NAMALWA (cell line): Measurements from ENCODE around the gene AP1G2.
"Not testable (repeated sequence)": the region's sequence is repeated elsewhere in the genome, so short reads cannot be mapped to it uniquely, and the experiment has no call there.

Experiments
- DNase-seq: peaks from one replicate; pipeline ENCODE4 v3.0.0-alpha.2; 2015; ENCODE audit warnings: low spot score

Gene AP1G2

DNA sequence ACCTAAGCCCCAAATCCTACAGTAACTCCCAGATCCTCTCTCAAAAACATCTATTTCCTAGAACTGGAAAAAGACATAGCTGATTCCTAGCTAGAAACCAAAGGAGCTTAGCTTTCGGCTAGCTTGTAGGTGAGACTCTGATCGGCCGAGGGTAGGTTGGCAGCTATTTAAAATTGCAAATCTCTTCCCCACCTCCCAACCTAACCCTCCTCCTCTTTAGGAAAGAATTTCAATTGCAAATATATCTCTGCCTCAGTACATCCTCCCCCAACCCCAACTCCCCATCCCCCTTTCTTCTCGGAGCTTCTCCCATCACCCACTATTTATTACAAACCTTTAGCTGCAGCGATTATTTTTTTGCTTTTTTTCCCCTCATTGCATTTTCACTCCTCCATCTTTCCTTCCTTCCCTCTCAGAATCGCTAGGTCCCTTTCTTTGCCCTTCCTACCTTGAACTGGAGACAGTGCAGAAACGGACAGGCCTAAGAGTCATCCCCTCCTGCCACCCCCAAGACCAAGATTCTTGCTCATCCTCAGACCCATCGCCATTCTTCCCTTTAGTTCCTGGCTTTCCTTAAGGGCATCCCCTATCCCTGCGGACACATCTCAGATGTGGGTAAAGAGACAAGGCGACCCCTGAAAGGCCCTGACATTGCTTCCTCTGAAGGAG, 29.4 kb downstream of the AP1G2 start:
- no peak for DNase-seq

DNA sequence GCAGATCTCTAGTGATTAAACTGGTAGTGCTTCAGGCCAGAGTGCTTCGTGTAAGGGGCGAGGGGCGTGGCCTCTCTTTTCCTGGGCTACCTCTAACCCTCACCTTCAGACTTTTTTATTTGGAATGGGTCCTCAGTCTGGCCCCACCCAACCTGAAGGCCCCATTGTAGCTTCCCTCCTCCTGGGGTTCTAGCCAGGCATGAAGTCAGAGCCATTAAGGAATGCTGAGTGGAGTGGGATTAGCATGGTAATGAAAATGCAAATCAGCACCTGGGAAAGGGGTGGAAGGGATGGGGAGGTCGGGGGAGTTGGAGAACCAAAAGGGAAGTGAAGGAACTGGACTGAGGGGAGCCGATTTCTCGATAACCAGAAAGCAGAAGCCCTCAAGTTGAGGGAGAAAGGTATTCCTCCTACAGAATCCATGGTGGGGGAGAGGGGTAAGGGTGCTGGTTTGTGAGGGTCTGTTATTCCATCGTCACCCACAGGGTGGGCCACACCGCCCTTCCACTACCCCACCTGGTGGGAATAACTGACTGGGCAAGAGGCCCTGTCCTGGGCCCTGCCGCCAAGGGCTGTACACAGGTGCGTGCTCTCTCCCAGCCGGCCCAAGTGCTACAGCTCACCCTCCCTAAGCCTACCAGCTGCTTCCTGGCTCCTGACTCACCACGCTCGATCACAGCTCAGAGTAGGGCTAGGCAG, 30.1 kb downstream of the AP1G2 start:
- DNase-seq = no peak

DNA sequence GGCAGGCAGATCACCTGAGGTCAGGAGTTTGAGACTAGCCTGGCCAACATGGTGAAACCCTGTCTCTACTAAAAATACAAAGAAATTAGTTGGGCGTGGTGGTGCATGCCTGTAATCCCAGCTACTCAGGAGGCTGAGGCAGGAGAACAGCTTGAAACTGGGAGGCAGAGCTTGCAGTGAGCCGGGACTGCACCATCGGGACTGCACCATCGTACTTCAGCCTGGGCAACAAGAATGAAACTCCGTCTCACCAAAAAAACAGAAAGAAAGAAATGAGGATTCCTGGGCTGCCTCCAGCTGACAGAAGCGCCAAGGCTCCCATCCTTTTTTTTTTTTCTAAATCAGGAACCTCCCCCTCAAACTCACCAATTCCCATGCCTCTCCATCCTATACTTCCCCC, 30.7 kb downstream of the AP1G2 start:
- DNase-seq = not testable (repeated sequence)

GRCh38 chr14:23536494-23536893, 31.1 kb downstream of the AP1G2 start:
- no peak for DNase-seq

DNA sequence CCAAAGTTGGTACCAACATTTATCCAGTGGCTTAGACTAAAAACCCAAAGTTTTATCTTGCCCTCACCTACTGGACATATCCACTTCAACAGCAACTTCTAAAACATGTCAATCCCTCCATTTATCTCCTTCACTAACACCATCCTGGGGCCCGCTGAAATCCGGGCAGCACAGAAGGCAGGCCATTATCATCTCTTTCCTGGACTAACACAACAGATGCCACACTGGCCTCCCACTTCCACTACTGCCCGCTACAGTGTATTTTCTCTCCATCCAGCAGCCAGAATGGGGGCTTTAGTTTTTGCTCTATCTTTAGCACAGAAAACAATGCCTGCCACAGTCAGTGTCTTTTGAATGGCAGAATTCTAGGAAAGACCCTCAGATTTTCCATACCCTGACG, 31.6 kb downstream of the AP1G2 start:
- DNase-seq = no peak

DNA sequence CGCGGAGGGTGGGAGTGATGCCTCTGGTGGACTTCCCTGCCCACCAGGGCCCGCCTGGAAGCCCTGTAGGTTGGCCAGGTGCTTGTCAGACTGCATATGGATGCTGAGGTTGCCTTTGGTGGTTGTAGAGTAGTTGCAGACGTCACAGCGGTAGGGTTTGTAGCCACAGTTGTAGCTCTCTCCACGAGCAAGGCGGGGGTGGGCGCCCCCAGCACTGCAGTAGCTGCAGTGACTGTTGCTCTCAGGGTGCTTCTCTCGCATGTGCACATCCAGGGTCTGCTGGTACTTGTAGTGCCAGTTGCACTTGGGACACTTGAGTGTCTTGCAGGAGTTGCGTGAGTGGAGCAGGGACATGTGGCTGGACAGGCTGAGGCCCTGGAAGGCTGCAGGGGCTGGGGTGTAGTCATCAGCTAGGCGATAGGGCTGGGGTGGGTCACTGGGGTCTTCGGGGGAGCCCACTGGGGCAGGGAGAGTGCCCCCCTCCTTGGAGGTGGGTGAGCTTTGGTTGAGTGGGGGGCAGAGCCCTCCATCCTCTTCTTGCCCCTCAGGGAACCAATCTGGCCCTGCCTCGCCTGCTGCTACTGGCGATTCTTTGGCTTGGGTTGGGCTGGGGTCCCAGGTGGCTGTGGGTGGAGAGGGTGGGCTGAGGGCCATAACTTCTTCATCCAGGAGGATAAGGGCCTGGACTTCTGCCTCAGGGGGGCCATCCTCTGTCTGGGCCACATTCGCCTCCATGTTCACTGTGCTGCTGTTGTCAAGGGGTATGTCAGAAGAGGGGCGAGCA, 33.7 kb downstream of the AP1G2 start:
- DNase-seq = no peak

GRCh38 chr14:23532658-23533057, 34.9 kb downstream of the AP1G2 start:
- DNase-seq = no peak

- no peak for DNase-seq
Observed at GRCh38 chr14:23531391-23531790, 36.2 kb downstream of the AP1G2 start.

GRCh38 chr14:23530375-23531055, 37.1 kb downstream of the AP1G2 start:
- no peak for DNase-seq

DNA sequence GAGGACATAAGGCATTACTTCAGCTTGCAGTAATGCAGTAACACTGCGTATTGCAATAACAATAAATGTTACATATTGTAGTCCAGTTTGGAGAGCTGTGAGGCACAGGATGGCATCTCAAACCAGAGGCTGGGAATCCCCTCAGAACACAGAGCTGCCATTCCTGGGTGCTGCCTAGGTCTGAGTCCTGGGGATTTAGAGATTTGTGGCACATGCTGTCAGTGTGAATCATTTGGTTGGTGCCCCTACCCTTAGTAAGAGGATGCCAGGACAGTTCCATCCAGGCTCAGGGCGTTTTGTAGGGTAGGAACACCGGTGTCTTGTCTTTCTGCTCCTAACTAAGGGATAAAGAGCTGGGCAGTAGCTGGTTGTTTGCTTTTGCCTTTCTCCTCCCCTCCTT, 38.6 kb downstream of the AP1G2 start:
- no peak for DNase-seq

DNA sequence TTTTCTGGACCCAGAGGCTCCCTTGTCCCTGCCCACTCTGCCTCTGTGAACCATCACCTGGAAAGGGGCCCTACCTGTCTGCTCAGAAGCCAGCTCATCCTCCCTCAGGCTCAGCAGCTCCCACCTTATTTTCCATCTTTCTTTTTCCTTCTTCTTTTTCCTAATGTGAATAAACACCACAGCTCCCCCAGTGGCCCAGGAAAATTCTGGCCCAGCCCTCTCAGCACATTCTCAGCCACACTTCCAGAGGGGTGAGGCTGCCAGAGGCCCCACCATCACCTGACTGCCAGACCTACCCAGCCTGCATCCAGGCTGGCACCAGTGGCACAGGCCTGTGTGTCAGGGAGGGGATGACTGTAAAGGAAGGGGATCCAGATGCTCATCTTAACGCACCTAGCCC, 39.0 kb downstream of the AP1G2 start:
- no peak for DNase-seq

GRCh38 chr14:23525611-23526010, 42.0 kb downstream of the AP1G2 start:
- no peak for DNase-seq

DNA sequence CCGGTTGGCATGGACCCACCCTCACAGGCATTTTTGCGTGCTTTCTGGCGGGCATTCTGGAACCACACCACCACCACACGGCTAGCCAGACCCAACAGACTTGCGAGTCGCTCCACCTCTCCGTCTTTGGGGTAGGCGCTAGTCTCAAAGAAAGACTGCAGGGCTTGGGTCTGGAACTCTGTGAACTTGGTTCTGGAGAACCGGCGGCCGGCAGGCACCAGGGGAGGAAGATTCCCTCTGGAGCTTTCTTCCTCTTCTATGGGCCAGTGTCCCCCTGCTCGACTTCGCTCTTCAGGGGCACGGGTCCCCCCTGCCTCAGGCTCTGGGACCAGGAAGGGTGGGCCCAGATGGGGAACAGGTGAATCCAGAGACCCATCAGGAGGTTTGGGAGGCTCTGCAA, 42.6 kb downstream of the AP1G2 start:
- no peak for DNase-seq

DNA sequence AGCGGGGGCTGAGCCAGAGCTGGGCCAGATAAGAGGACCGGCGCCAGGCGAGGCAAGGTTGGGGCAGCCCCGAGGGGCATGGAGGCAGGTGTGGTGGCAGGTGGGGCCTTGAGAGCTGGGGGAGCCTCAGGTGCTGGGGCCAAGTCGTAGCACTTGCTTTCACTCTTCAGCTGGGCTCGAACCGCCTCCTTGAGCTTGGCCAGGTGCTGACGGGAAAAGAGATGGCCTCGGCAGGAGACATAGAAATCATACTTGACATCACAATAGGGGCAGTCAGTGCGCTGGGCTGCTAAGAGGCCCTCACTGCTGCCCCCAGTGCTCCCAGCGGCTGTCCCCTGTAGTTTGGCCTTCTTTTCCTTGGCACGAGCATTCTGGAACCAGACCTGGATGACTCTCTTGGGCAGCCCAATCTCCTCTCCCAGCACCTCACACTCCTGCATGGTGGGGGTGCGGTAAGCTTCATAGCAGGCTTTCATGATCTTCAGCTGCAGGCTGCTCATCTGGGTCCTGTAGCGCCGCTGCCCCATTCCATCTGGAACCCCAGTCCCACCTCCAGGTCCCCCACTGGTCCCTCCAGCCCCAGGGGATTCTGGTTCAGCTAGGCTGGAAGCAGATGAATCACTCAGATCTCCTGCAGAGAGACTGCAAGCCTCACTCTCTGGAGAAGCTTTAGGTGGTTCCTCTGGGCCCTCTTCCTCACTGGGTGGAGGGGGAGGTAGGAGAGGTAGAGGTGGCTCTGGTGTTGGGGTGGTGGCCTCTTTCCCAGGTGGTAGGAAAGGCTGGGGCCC, 44.2 kb downstream of the AP1G2 start:
- no peak for DNase-seq

DNA sequence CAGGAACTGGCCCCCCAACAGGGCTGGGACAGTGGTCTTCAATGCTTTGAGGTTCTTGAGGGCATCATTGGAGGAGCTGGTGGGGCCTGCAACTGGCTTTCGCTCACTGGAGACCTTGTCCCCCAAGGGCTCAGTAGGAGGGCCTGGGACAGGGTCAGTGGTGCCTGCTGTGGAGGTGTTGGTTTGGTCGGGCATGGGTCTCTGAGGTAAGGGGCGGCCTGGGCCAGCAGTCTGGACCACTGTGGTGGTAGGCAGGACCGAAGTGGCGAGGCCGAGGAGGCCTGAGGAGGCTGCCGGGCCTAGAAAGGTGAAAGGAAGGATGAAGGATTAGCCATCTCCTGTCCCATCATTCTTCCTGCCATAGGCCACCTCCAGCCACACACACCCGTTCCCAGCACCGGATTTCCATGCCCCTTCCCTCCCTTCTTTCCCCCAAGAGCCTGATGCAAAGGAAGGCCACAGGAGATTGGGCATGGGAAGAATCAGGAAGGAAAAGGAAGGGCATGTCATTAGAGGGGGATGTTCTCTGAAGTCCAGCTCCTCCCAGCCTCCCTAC, 44.9 kb downstream of the AP1G2 start:
- no peak for DNase-seq

DNA sequence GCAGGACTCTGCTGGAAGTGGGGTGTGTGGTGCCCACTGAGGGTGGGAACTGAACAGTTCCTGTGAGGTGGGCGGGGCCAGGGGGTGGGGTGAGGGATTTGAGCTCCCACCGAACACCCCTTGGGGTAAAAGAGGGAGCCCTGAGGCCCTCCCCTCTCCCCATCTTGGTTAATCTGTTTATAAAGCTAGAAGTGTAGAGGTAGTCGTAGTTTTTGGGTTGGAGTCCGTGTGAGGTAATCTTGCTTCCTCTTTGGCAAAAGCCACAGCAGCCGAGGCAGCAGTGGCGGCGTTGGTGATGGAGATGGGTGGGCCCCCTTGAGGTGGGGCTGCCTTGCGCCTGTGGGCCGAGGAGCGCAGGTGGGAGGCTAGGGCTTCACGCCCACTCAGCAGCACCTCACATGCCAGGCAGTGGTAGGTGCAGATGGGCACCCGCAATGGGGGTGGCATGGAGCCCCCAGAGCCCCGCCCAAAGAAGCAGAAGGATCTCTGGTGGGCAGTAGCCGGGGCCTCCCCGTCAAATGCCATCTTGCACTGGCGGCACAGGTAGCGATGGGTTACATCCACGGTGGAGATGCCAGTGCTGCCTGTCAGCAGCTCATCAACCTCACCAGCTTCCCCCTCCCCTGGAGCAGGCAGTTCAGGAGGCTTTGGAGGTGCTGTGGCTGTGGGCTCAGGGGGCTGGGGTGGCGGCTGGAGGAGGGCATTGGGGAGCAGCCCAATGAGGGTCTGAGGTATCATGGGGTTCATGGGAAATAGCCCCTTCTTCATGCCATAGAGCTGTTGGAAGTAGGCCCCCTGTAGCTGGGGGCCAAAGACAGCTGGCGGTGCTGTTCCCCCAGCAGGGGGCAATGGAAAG, 45.6 kb downstream of the AP1G2 start:
- DNase-seq = no peak

DNA sequence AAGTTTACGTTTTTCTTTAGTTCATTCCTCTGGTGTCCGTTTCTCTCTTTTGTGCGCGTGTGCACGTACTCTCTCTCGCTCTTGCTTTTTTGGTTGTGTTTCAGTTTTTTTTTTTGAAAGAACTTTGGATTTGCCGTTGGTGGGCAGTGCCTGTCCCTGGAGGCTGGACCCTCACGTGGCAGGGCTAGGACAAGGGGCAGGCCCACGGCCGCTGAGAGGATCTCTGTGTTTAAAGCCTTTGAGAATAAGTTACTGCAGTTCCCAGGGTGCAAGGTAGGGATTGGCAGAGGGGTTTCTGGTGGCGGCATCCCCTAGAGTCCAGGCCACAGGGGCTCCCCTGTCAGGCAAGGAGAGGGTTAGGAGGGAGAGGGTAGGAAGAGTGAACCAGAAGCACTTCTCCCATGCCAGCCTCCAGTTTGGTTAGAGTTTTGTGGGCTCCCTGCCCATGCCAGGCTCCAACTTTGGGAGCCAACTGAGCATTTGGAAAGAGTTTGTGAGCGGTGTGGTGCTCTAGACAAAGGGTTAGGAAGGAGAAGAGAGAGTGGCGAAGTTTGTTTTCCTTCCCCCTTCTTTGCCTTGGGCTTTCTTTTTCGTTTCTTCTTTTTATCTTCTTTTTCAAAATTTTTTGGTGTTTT, 46.6 kb downstream of the AP1G2 start:
- no peak for DNase-seq

- DNase-seq = no peak
Observed at GRCh38 chr14:23518709-23519108, 48.9 kb downstream of the AP1G2 start.

DNA sequence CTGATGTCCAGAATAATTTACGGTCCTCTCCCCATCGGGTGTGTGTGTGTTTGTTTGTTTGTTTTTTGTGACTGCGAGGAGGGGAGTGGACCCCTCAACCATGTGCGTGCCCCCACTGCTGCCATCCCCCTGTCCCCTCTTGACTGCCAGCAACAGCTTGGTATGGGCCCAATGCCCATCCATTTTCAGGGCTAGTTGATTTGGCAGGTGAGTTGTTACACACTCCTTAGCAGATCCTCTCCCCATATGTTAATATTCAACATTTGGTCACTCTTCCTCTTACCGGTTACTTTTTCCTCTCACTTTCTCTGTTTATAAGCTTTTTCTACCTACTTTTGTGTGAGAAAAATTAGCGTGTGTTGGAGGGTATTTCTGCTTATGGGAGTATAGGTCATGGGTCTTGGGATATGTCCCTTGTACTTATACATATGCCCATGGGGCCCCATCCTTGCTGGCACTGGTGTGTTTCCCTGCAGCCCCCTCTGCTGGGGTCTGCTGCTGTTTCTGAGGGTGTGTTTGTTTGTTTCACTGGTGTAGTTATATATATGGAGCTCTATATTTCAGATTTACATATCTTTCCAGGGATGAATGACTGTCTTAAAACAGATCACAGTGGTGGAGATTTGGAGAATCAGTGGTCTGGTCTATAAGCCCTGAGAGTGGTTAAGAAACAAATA, 49.8 kb downstream of the AP1G2 start:
- DNase-seq = no peak

DNA sequence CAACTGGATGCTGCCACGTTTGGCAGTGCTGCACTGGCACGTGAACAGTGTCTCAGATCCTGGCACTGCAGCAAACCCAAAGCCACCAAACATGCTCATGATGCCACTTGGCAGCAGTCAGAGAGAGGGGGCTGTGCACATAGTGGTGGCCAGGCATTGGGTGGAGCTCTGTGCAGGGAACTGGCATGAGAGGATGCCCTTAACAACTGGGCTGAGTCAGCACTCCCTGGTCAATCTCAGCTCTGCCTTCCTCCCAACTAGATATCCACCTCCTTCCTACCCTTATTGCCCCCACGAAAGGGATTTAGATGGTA, 53.0 kb downstream of the AP1G2 start:
- DNase-seq = no peak
